GM23248 (cell line): ENCODE measurements around the gene ITGAD.

Experiments
- EZH2 ChIP-seq: fragments of 200-600 bp; sonication (generic); IDR thresholded peaks from 2 replicates; pipeline ENCODE4 v1.6.1; 2018; ENCODE audit warnings: antibody characterized with exemption, mild to moderate bottlenecking; ENCODE audit not compliant: insufficient read depth, poor library complexity, severe bottlenecking
- EZH2phosphoT487 ChIP-seq: fragments of 200-600 bp; sonication (generic); IDR thresholded peaks from 2 replicates; pipeline ENCODE4 v1.6.1; 2018; ENCODE audit warnings: antibody characterized with exemption, moderate library complexity, mild to moderate bottlenecking, low read depth; ENCODE audit not compliant: insufficient read depth

DNA sequence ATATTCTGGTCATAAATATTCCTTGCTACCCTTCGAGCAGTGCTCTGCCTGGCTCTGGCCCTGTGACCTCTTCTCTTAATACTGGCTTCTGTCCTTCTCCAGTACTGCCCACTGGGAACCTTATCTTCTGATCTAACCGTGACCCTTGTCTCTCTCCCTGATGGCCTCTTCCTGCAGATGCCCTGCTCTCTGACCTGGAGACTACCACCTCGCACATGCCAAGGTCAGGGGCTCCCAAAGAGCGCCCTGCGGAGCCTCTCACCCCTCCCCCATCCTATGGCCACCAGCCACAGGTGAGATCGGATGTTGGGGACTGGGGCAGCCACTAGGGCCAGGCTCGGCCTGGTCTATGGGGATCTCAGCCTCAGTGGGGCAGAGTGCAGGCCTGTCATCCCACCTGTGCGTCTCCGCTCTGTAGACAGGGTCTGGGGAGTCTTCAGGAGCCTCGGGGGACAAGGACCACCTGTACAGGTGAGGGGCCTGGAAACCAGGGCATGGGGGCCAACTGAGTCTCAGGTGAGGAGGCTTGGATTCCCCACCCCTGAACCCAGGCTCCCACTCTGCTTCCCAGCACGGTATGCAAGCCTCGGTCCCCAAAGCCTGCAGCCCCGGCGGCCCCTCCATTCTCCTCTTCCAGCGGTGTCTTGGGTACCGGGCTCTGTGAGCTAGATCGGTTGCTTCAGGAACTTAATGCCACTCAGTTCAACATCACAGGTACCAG, 80.3 kb downstream of the ITGAD start:
- TF ChIP-seq EZH2 (no peak), EZH2phosphoT487 (no peak)
